HepG2 (cell line): ENCODE results near the gene ESYT1. TPM values are rescaled to one million over a fixed set of nuclear protein-coding genes. Genes with fewer than 3 reads are reported as not detected.

Experiments used
- AHR ChIP-seq: IDR thresholded peaks from 2 replicates; pipeline ENCODE4 v1.6.1; 2018; ENCODE audit warnings: missing genetic modification reagents, missing compliant biosample characterization
- BHLHE40 ChIP-seq: IDR thresholded peaks from 2 replicates; pipeline ENCODE4 v1.6.1; 2011; ENCODE audit warnings: low read length, improper control_type of control experiment
- CENPX ChIP-seq: sonication (generic); formaldehyde crosslinking; IDR thresholded peaks from 2 replicates; pipeline ENCODE4 v1.9.0; 2021; ENCODE audit warnings: mild to moderate bottlenecking, missing genetic modification reagents, moderate library complexity
- ERF ChIP-seq: IDR thresholded peaks from 2 replicates; pipeline ENCODE4 v1.6.1; 2018; ENCODE audit warnings: missing biosample characterization, missing genetic modification reagents
- HHEX ChIP-seq: IDR thresholded peaks from 2 replicates; pipeline ENCODE4 v1.6.1; 2016; ENCODE audit warnings: control low read depth
- HMGA1 ChIP-seq: sonication (generic); formaldehyde crosslinking; conservative IDR thresholded peaks from 2 replicates; pipeline ENCODE4 v1.4.0; 2020; ENCODE audit warnings: missing genetic modification reagents
- HNRNPUL1 ChIP-seq: fragments of 200-400 bp; formaldehyde crosslinking; IDR thresholded peaks from 2 replicates; pipeline ENCODE4 v1.6.1; 2017; ENCODE audit warnings: low read depth, mild to moderate bottlenecking, low read length, moderate library complexity
- IRF2 ChIP-seq: IDR thresholded peaks from 2 replicates; pipeline ENCODE4 v1.6.1; 2018; ENCODE audit warnings: missing genetic modification reagents, missing compliant biosample characterization
- KAT2B ChIP-seq: fragments of 150-350 bp; IDR thresholded peaks from 2 replicates; pipeline ENCODE4 v1.6.1; 2014; ENCODE audit warnings: low read depth, low read length, borderline replicate concordance
- KDM5A ChIP-seq: fragments of 200-600 bp; sonication (generic); IDR thresholded peaks from 2 replicates; pipeline ENCODE4 v1.7.0; 2018; ENCODE audit warnings: antibody characterized with exemption, mild to moderate bottlenecking, low read length, borderline replicate concordance
- NAIF1 ChIP-seq: sonication (generic); formaldehyde crosslinking; IDR thresholded peaks from 2 replicates; pipeline ENCODE4 v1.5.0; 2020; ENCODE audit warnings: mild to moderate bottlenecking, missing genetic modification reagents, borderline replicate concordance
- NR2F1 ChIP-seq, 2 experiments: fragments of 450-650 bp in 1 of 2; formaldehyde crosslinking in 1 of 2; IDR thresholded peaks; 2 replicates each; pipeline versions ENCODE4 v1.5.0 to v1.6.1; 2016 to 2020; ENCODE audit warnings: mild to moderate bottlenecking in 1 of 2, missing compliant biosample characterization in 1 of 2, missing genetic modification reagents in 1 of 2, moderate library complexity in 1 of 2
- RARA ChIP-seq: IDR thresholded peaks from 2 replicates; pipeline ENCODE4 v1.6.1; 2016; ENCODE audit warnings: missing genetic modification reagents, missing compliant biosample characterization
- TFDP2 ChIP-seq: sonication (generic); formaldehyde crosslinking; IDR thresholded peaks from 2 replicates; pipeline ENCODE4 v1.4.0; 2020; ENCODE audit warnings: missing genetic modification reagents
- TGIF2 ChIP-seq: IDR thresholded peaks from 2 replicates; pipeline ENCODE4 v1.6.1; 2016; ENCODE audit warnings: control low read depth, missing compliant biosample characterization
- ZBTB20 ChIP-seq: sonication (generic); formaldehyde crosslinking; IDR thresholded peaks from 2 replicates; pipeline ENCODE4 v1.8.1; 2023; ENCODE audit warnings: missing genetic modification reagents, low read depth, mild to moderate bottlenecking, borderline replicate concordance
- ZFP37 ChIP-seq: sonication (generic); formaldehyde crosslinking; IDR thresholded peaks from 2 replicates; pipeline ENCODE4 v1.4.0; 2020; ENCODE audit warnings: missing genetic modification reagents, borderline replicate concordance
- ZMAT3 ChIP-seq: sonication (generic); formaldehyde crosslinking; conservative IDR thresholded peaks from 2 replicates; pipeline ENCODE4 v1.7.0; 2021; ENCODE audit warnings: missing genetic modification reagents
- ZNF567 ChIP-seq: sonication (generic); formaldehyde crosslinking; IDR thresholded peaks from 2 replicates; pipeline ENCODE4 v1.8.1; 2023; ENCODE audit warnings: mild to moderate bottlenecking, missing genetic modification reagents, borderline replicate concordance
- ZNF678 ChIP-seq: sonication (generic); formaldehyde crosslinking; IDR thresholded peaks from 2 replicates; pipeline ENCODE4 v1.4.0; 2020; ENCODE audit warnings: mild to moderate bottlenecking, missing genetic modification reagents
- ZNF747 ChIP-seq: sonication (generic); formaldehyde crosslinking; IDR thresholded peaks from 2 replicates; pipeline ENCODE4 v1.8.1; 2023; ENCODE audit warnings: missing genetic modification reagents, mild to moderate bottlenecking, borderline replicate concordance
- ZNF75D ChIP-seq: sonication (generic); formaldehyde crosslinking; IDR thresholded peaks from 2 replicates; pipeline ENCODE4 v1.8.1; 2023; ENCODE audit warnings: missing genetic modification reagents, mild to moderate bottlenecking, borderline replicate concordance
- ZNF792 ChIP-seq: IDR thresholded peaks from 2 replicates; pipeline ENCODE4 v1.6.1; 2016
- ZSCAN25 ChIP-seq: sonication (generic); formaldehyde crosslinking; IDR thresholded peaks from 2 replicates; pipeline ENCODE4 v1.8.0; 2022; ENCODE audit warnings: mild to moderate bottlenecking, missing genetic modification reagents
- polyA plus RNA-seq, 8 experiments: library from polyadenylated mRNA; depleted of rRNA in 3 of 8; stranded (reverse) in 7 of 8; unstranded in 1 of 8; fragments of >200 nt; fragmentation: Illumina TruSeq in 4 of 8; extraction: Trizol in 4 of 8; gene quantifications; 2 replicates each; pipeline versions ENCODE4 v1.2.1 to v1.2.3, GENCODE V29; 2011 to 2016; ENCODE audit warnings: low read depth in 4 of 8, missing spikeins in 1 of 8, mixed read lengths in 1 of 8; ENCODE audit not compliant: insufficient read depth in 1 of 8
- total RNA-seq, 5 experiments: library from RNA; depleted of rRNA; stranded (reverse); fragments of >200 nt; fragmentation: Illumina TruSeq; extraction: Trizol; gene quantifications; 2 replicates each; pipeline ENCODE4 v1.2.3, GENCODE V29; 2016; ENCODE audit warnings: low read depth in 1 of 5
- TF ChIP-seq, protein P1 (sequence below): sonication (generic); formaldehyde crosslinking; conservative IDR thresholded peaks from 2 replicates; pipeline ENCODE4 v1.4.0; 2020; ENCODE audit warnings: mild to moderate bottlenecking, missing genetic modification reagents, moderate library complexity
- TF ChIP-seq, protein P2 (sequence below): sonication (generic); formaldehyde crosslinking; IDR thresholded peaks from 2 replicates; pipeline ENCODE4 v1.4.0; 2020; ENCODE audit warnings: mild to moderate bottlenecking, missing genetic modification reagents

Gene ESYT1
- total and polyA plus RNA-seq, 2 of the 13 experiments (the other 11 are each of a cell fraction or from before 2014, with no cell fraction given) = 66.9 to 71.0 TPM

- TF ChIP-seq, protein P1, sequence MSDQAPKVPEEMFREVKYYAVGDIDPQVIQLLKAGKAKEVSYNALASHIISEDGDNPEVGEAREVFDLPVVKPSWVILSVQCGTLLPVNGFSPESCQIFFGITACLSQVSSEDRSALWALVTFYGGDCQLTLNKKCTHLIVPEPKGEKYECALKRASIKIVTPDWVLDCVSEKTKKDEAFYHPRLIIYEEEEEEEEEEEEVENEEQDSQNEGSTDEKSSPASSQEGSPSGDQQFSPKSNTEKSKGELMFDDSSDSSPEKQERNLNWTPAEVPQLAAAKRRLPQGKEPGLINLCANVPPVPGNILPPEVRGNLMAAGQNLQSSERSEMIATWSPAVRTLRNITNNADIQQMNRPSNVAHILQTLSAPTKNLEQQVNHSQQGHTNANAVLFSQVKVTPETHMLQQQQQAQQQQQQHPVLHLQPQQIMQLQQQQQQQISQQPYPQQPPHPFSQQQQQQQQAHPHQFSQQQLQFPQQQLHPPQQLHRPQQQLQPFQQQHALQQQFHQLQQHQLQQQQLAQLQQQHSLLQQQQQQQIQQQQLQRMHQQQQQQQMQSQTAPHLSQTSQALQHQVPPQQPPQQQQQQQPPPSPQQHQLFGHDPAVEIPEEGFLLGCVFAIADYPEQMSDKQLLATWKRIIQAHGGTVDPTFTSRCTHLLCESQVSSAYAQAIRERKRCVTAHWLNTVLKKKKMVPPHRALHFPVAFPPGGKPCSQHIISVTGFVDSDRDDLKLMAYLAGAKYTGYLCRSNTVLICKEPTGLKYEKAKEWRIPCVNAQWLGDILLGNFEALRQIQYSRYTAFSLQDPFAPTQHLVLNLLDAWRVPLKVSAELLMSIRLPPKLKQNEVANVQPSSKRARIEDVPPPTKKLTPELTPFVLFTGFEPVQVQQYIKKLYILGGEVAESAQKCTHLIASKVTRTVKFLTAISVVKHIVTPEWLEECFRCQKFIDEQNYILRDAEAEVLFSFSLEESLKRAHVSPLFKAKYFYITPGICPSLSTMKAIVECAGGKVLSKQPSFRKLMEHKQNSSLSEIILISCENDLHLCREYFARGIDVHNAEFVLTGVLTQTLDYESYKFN (CRISPR knock-in tag) = peak; percentile 71
- peak; percentile 58; the same call in 1 of the 2 replicates for TF ChIP-seq TGIF2 (CRISPR knock-in tag)
- TF ChIP-seq NR2F1 (CRISPR knock-in tag; IDR thresholded peaks at IDR 0.05) = no peak
- peak; percentile 90 for TF ChIP-seq TFDP2 (CRISPR knock-in tag)
- TF ChIP-seq ZNF792 (CRISPR knock-in tag) = peak; percentile 83
- peak; percentile 76 for TF ChIP-seq ZBTB20 (CRISPR knock-in tag)
- TF ChIP-seq HNRNPUL1 = no peak
- TF ChIP-seq RARA (CRISPR knock-in tag) = peak; percentile 39; the same call in 1 of the 2 replicates
- TF ChIP-seq, protein P2, sequence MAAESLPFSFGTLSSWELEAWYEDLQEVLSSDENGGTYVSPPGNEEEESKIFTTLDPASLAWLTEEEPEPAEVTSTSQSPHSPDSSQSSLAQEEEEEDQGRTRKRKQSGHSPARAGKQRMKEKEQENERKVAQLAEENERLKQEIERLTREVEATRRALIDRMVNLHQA (CRISPR knock-in tag) = no peak
- no peak for TF ChIP-seq ZNF678
- TF ChIP-seq ZNF75D (CRISPR knock-in tag) = no peak
- TF ChIP-seq ZFP37 = no peak
- 0 out of 2 replicates have a peak, but pooled peaks have one; percentile 30 for TF ChIP-seq HHEX (CRISPR knock-in tag)
- no peak for TF ChIP-seq HMGA1 (CRISPR knock-in tag)
- peak; percentile 97; the same call in 1 of the 2 replicates for TF ChIP-seq ZNF747
- TF ChIP-seq IRF2 (CRISPR knock-in tag) = peak; percentile 96; the same call in 1 of the 2 replicates
- TF ChIP-seq BHLHE40 = peak; percentile 89
- TF ChIP-seq AHR (CRISPR knock-in tag) = peak; percentile 81; the same call in 1 of the 2 replicates
- no peak for TF ChIP-seq KDM5A
- TF ChIP-seq ZSCAN25 (CRISPR knock-in tag) = no peak
- no peak for TF ChIP-seq CENPX (CRISPR knock-in tag)
- no peak for TF ChIP-seq ZNF567
- TF ChIP-seq KAT2B = no peak
- peak; percentile 93; the same call in 1 of the 2 replicates for TF ChIP-seq ERF (CRISPR knock-in tag)
- TF ChIP-seq ZMAT3 = peak; percentile 53; the same call in 1 of the 2 replicates
- TF ChIP-seq NAIF1 (CRISPR knock-in tag) = peak; percentile 84
Measured at GRCh38 chr12:56117778-56118687, 10.0 kb upstream of the ESYT1 start, which contains the start of gene ZC3H10 (continued).
